ENCODE measurements around the gene NAA38. TPM values are rescaled to one million over a fixed set of nuclear protein-coding genes. Genes with fewer than 3 reads are reported as not detected.
"Not testable (repeated sequence)": the region's sequence is repeated elsewhere in the genome, so short reads cannot be mapped to it uniquely, and the experiment has no call there.

Gene NAA38
- total RNA-seq, 4 donors from 2014 or later: 61.4 to 110 (median 102) TPM

DNA sequence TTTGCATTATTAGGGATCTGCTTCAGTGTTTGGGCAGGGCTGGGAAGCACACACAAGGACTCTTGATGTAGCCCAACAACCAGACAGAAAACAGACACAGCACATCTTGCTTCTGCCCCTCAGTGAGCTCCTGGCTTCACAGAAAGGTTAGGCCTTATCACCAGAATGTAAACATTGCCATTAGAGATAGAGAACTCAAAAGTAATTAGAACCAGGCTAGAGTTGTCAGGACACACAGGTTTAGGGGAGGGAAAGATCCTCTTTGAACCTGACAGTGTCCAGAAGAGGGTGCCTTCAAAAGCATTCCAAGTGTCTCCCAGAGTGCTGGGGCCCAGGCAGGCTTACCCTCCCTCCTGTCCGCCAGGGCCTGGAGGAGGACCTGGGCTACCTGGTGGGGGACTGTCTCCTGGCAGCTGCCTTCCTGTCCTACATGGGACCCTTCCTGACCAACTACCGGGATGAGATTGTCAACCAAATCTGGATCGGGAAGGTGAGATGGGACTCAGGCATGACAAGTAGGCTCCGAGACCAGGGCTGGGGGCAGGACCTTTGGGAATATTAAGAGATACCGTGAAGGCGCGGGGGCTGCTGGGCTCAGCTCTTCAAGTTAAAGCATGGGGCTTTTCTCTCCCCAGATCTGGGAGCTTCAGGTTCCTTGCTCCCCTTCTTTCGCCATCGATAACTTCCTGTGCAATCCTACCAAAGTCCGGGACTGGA, 40.3 kb downstream of the NAA38 start:
- no peaks in the 10 kb centered on the region for H3K9me3 ChIP-seq
- intact Hi-C loops (cut with DNase I): no loop called here
- TF ChIP-seq EP300 (IDR thresholded peaks at IDR 0.05) (no peak), POLR2A (IDR thresholded peaks at IDR 0.05; ENCODE audit: low read depth) (no peak), POLR2AphosphoS5 (IDR thresholded peaks at IDR 0.05) (no peak)
- TF ChIP-seq, protein P1, sequence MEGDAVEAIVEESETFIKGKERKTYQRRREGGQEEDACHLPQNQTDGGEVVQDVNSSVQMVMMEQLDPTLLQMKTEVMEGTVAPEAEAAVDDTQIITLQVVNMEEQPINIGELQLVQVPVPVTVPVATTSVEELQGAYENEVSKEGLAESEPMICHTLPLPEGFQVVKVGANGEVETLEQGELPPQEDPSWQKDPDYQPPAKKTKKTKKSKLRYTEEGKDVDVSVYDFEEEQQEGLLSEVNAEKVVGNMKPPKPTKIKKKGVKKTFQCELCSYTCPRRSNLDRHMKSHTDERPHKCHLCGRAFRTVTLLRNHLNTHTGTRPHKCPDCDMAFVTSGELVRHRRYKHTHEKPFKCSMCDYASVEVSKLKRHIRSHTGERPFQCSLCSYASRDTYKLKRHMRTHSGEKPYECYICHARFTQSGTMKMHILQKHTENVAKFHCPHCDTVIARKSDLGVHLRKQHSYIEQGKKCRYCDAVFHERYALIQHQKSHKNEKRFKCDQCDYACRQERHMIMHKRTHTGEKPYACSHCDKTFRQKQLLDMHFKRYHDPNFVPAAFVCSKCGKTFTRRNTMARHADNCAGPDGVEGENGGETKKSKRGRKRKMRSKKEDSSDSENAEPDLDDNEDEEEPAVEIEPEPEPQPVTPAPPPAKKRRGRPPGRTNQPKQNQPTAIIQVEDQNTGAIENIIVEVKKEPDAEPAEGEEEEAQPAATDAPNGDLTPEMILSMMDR (IDR thresholded peaks at IDR 0.05): no peak

DNA sequence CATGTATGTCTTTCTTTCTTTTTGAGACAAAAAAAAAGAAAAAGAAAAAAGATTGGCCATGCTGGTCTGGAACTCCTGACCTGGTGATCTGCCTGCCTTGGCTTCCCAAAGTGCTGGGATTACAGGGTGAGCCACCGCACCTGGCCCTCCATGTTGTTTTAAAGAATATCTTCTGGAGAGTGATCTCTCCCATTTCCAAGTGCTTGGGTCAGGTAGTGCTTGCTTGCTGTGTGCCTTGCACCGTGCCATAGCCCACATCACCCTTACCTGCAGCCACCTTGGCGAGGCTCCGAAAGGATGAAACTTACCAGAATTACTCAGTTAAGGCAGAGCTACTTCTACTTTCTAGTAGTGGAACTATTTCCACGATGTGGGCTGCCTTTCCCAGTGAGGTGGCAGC, 42.4 kb downstream of the NAA38 start:
- DNase-seq (ENCODE audit: extremely low spot score): no peak
- Histone ChIP-seq H3K4me1 (no peaks in the 10 kb centered on the region), H3K27me3 (peaks cover 0 to 9% (median 0%) of the 10 kb centered on the region in 4 donors), H3K27ac (replicated peaks in 1 of 4) (no peak overlapping the region), H3K4me3 (no peak overlapping the region), H3K9me3 (no peaks in the 10 kb centered on the region), H3K36me3 (no peaks in the 10 kb centered on the region)
- 93% methylated on average over 5 of the region's 5 CpGs for WGBS
- no peak for TF ChIP-seq POLR2A (IDR thresholded peaks at IDR 0.05; ENCODE audit: low read depth)
- no peak for TF ChIP-seq EP300 (IDR thresholded peaks at IDR 0.05)
- TF ChIP-seq, protein P1 (IDR thresholded peaks at IDR 0.05): no peak
- no peak for TF ChIP-seq POLR2AphosphoS5 (IDR thresholded peaks at IDR 0.05)
- intact Hi-C loops (cut with DNase I): no loop called here

More for the DNA sequence above, 40.3 kb downstream of the NAA38 start:
- Histone ChIP-seq H3K27ac (replicated peaks in 1 of 4) (no peak overlapping the region), H3K36me3 (no peaks in the 10 kb centered on the region), H3K4me3 (no peak overlapping the region), H3K4me1 (no peaks in the 10 kb centered on the region), H3K27me3 (peaks cover 0 to 6% (median 0%) of the 10 kb centered on the region in 4 donors)
- WGBS: 66% methylated on average over 10 of the region's 10 CpGs
- no peak for DNase-seq (ENCODE audit: extremely low spot score)

DNA sequence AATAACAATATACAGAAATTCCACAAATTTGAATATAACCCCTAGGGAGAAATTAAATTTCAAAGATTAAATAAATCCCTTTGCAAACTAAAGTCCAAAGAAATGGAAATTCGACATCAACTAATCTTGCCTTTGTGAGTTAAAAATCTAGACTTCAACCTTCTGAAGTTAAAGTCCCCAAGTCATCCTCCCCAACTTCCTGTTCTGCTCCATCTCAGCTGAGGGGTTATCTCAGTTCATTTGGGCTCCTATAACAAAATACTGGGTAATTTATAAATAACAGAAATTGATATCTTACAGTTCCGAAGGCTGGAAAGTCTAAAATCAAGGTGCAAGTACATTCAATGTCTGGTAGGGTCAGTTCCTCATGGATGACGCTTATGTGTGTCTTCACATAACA, 46.1 kb downstream of the NAA38 start:
- Histone ChIP-seq H3K27ac (replicated peaks in 1 of 4) (no peak overlapping the region), H3K4me1 (no peaks in the 10 kb centered on the region), H3K9me3 (no peaks in the 10 kb centered on the region), H3K36me3 (no peaks in the 10 kb centered on the region), H3K27me3 (peaks cover 0 to 17% (median 0%) of the 10 kb centered on the region in 4 donors), H3K4me3 (no peak overlapping the region)
- intact Hi-C loops (cut with DNase I): no loop called here
- WGBS: 77% methylated on average over 3 of the region's 3 CpGs
- TF ChIP-seq POLR2A (IDR thresholded peaks at IDR 0.05; ENCODE audit: low read depth) (no peak), EP300 (IDR thresholded peaks at IDR 0.05) (no peak), POLR2AphosphoS5 (IDR thresholded peaks at IDR 0.05) (no peak)
- TF ChIP-seq, protein P1 (IDR thresholded peaks at IDR 0.05): no peak
- DNase-seq (ENCODE audit: extremely low spot score): no peak

DNA sequence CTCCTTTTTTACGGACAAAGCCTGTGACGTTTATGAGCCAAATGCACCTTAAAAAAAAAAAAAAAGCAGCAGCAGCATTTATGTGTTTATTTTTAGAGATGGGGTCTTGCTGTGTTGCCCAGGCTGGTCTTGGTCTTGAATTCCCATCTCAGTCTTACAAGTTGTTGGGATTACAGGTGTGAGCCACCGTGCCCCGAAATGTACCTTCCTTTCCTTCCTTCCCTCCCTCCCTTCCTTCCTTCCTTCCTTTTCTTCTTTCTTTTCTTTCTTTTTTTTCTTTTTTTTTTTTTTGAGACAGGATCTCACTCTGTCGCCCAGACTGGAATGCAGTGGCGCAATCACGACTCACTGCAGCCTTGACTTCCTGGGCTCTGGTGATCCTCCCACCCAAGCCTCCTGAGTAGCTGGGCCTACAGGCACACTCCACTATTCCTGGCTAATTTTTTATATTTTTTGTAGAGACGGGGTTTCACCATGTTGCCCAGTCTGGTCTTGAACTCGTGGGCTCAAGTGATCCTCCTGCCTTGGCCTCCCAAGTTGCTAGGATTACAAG, 47.5 kb downstream of the NAA38 start:
- H3K4me1 ChIP-seq; DNase-seq (ENCODE audit: extremely low spot score); H3K27ac ChIP-seq (replicated peaks in 1 of 4); H3K4me3 ChIP-seq; H3K36me3 ChIP-seq; H3K9me3 ChIP-seq; intact Hi-C loops (cut with DNase I): not testable (repeated sequence)
- H3K27me3 ChIP-seq: peaks cover 0 to 18% (median 0%) of the 10 kb centered on the region in 4 donors
- WGBS: 85% methylated on average over 9 of the region's 9 CpGs

DNA sequence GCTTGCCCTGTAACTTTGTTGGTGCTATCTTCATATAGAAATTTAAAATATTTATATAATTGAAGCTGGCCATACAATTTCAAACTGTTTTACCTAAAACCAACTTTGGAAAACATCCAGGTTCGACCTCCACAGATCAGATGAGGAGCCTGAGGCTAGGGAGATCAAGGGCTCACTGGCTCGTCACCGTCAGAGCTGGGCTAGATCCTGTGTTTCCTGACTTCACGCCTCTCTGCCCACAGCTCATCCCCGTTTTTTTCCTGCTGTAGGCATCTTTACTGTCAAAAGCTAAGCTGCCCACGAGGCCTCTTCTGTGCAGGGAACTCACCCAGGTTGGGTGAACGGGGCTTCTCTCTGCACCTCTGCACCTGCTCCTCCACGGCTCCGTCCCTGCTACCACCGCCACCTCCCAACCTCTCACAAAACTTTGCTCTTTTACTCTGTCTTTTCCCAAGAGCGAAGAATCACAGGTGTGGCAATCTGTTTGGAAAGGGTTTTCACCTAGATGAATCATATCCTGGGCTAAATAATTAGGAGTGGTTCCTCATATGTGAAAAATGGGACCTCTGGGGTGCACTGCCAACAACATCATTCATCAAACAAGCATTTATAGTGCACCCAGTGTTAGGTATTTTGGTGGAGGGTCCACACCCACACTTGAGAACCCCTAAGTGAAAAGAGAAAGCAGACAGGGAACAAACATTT, 48.1 kb downstream of the NAA38 start:
- 73% methylated on average over 11 of the region's 11 CpGs for WGBS
- no peak overlapping the region for H3K27ac ChIP-seq (replicated peaks in 1 of 4)
- no peaks in the 10 kb centered on the region for H3K9me3 ChIP-seq
- H3K4me3 ChIP-seq: no peak overlapping the region
- no peak for TF ChIP-seq POLR2AphosphoS5 (IDR thresholded peaks at IDR 0.05)
- no peak for TF ChIP-seq POLR2A (IDR thresholded peaks at IDR 0.05; ENCODE audit: low read depth)
- TF ChIP-seq EP300 (IDR thresholded peaks at IDR 0.05): no peak
- TF ChIP-seq, protein P1 (IDR thresholded peaks at IDR 0.05): no peak
- intact Hi-C loops (cut with DNase I): no loop called here
- H3K4me1 ChIP-seq: no peaks in the 10 kb centered on the region
- H3K36me3 ChIP-seq: no peaks in the 10 kb centered on the region
- peaks cover 0 to 24% (median 0%) of the 10 kb centered on the region in 4 donors for H3K27me3 ChIP-seq
- no peak for DNase-seq (ENCODE audit: extremely low spot score)

All from esophagus muscularis mucosa (tissue), 4 donors.